SK-N-SH (cell line): ENCODE measurements around the gene DYNC1H1. TPM values are rescaled to one million over a fixed set of nuclear protein-coding genes. Genes with fewer than 3 reads are reported as not detected.

ENCODE experiments used
- CTCF ChIA-PET: fragments of 300-600, 350-600 bp; formaldehyde crosslinking; extraction: SDS; loops from one replicate; lab custom pipeline; 2021; lab: Yijun Ruan, JAX
- POLR2A ChIA-PET: fragments of 350-600 bp; sonication (Branson Sonifier 250); formaldehyde crosslinking; extraction: SDS; loops from one replicate; lab custom pipeline; 2020; ENCODE audit warnings: antibody characterized with exemption, inconsistent platforms; lab: Yijun Ruan, JAX
- DNase-seq: peaks from one replicate; pipeline ENCODE4 v3.0.0; 2012
- H2AFZ ChIP-seq: fragments of 200-600 bp; sonication (generic); 2 replicates; pipeline ENCODE4 v1.8.1; 2016; ENCODE audit warnings: antibody characterized with exemption, mild to moderate bottlenecking, low read depth
- H3F3A ChIP-seq: fragments of 200-600 bp; sonication (generic); replicated peaks from 2 replicates; pipeline ENCODE3; 2016; ENCODE audit warnings: antibody characterized with exemption, mild to moderate bottlenecking; ENCODE audit not compliant: insufficient read depth
- H3K27ac ChIP-seq, 2 experiments: fragments of 200-500 bp in 1 of 2; fragments of 200-600 bp in 1 of 2; sonication (Bioruptor generic) in 1 of 2; sonication (generic), shearing (Covaris generic) in 1 of 2; 2 replicates each; pipeline versions ENCODE4 v1.5.1 to v1.6.1; 2014 to 2016; ENCODE audit warnings: low read depth in 2 of 2, inconsistent platforms in 1 of 2, low read length in 1 of 2, mild to moderate bottlenecking in 1 of 2, mixed read lengths in 1 of 2
- H3K27me3 ChIP-seq: fragments of 200-600 bp; sonication (generic), shearing (Covaris generic); 2 replicates; pipeline ENCODE4 v1.6.1; 2016; ENCODE audit warnings: mixed run types; ENCODE audit not compliant: insufficient read depth
- H3K36me3 ChIP-seq, 2 experiments: fragments of 200-500 bp in 1 of 2; fragments of 200-600 bp in 1 of 2; sonication (Bioruptor generic) in 1 of 2; sonication (generic) in 1 of 2; replicated peaks in 1 of 2; 2 replicates each; pipeline versions ENCODE3 to v1.5.1; 2014 to 2016; ENCODE audit warnings: low read length in 1 of 2, mild to moderate bottlenecking in 1 of 2; ENCODE audit not compliant: insufficient read depth in 2 of 2, control insufficient read depth in 1 of 2
- H3K4me1 ChIP-seq, 2 experiments: fragments of 200-500 bp in 1 of 2; fragments of 200-600 bp in 1 of 2; sonication (Bioruptor generic) in 1 of 2; sonication (generic), shearing (Covaris generic) in 1 of 2; 2 replicates each; pipeline versions ENCODE4 v1.5.1 to v1.6.1; 2014 to 2016; ENCODE audit warnings: low read depth in 1 of 2, low read length in 1 of 2, mixed run types in 1 of 2; ENCODE audit not compliant: insufficient read depth in 2 of 2, control insufficient read depth in 1 of 2
- H3K4me2 ChIP-seq: fragments of 200-600 bp; sonication (generic), shearing (Covaris generic); 2 replicates; pipeline ENCODE4 v1.6.1; 2017; ENCODE audit warnings: mixed run types
- H3K4me3 ChIP-seq, 2 experiments: fragments of 200-500 bp in 1 of 2; fragments of 200-600 bp in 1 of 2; sonication (Bioruptor generic) in 1 of 2; sonication (generic), shearing (Covaris generic) in 1 of 2; 2 replicates each; pipeline versions ENCODE4 v1.5.1 to v1.8.1; 2014 to 2016; ENCODE audit warnings: low read depth in 2 of 2, inconsistent platforms in 1 of 2, low read length in 1 of 2, mild to moderate bottlenecking in 1 of 2, mixed read lengths in 1 of 2, moderate library complexity in 1 of 2
- H3K79me2 ChIP-seq: fragments of 200-600 bp; sonication (generic); 2 replicates; pipeline ENCODE4 v1.8.1; 2017; ENCODE audit warnings: mild to moderate bottlenecking; ENCODE audit not compliant: insufficient read depth
- H3K9ac ChIP-seq: fragments of 200-600 bp; sonication (generic); 2 replicates; pipeline ENCODE4 v1.6.1; 2017; ENCODE audit warnings: mixed run types
- H3K9me2 ChIP-seq: fragments of 200-600 bp; sonication (generic); 2 replicates; pipeline ENCODE4 v1.6.1; 2017; ENCODE audit warnings: mixed run types
- H3K9me3 ChIP-seq: fragments of 200-600 bp; sonication (generic); 2 replicates; pipeline ENCODE4 v1.6.1; 2017; ENCODE audit warnings: mixed run types, mild to moderate bottlenecking, moderate library complexity
- H4K20me1 ChIP-seq: fragments of 200-600 bp; sonication (generic); 2 replicates; pipeline ENCODE4 v1.6.1; 2017; ENCODE audit warnings: mild to moderate bottlenecking, mixed run types; ENCODE audit not compliant: insufficient read depth
- CHD2 ChIP-seq: fragments of 150-350 bp; IDR thresholded peaks from 2 replicates; pipeline ENCODE4 v1.6.1; 2018; ENCODE audit warnings: low read length; ENCODE audit not compliant: partially characterized antibody
- ELF1 ChIP-seq: IDR thresholded peaks from 2 replicates; pipeline ENCODE4 v1.4.0; 2012
- EZH2phosphoT487 ChIP-seq: fragments of 200-600 bp; sonication (generic); IDR thresholded peaks from 2 replicates; pipeline ENCODE4 v1.6.1; 2017; ENCODE audit warnings: low read depth, mixed run types, mild to moderate bottlenecking, antibody characterized with exemption, moderate library complexity, borderline replicate concordance
- FOSL2 ChIP-seq: IDR thresholded peaks from 2 replicates; pipeline ENCODE4 v1.4.0; 2012; ENCODE audit warnings: low read depth, mild to moderate bottlenecking, moderate library complexity, borderline replicate concordance
- FOXJ3 ChIP-seq: sonication (generic); formaldehyde crosslinking; IDR thresholded peaks from 2 replicates; pipeline ENCODE4 v1.5.1; 2020; ENCODE audit warnings: mild to moderate bottlenecking, missing genetic modification reagents
- GABPA ChIP-seq: IDR thresholded peaks from 2 replicates; pipeline ENCODE4 v1.4.0; 2012; ENCODE audit warnings: low read depth, mild to moderate bottlenecking
- JUND ChIP-seq: IDR thresholded peaks from 2 replicates; pipeline ENCODE4 v1.4.0; 2012
- MEF2A ChIP-seq: IDR thresholded peaks from 2 replicates; pipeline ENCODE4 v1.4.0; 2012; ENCODE audit warnings: low read depth, borderline replicate concordance
- MXI1 ChIP-seq: IDR thresholded peaks from 2 replicates; pipeline ENCODE4 v1.6.1; 2012; ENCODE audit warnings: mild to moderate bottlenecking, low read depth, low read length, improper control_type of control experiment
- NFIC ChIP-seq: IDR thresholded peaks from 2 replicates; pipeline ENCODE4 v1.4.0; 2012; ENCODE audit warnings: borderline replicate concordance
- RAD21 ChIP-seq: IDR thresholded peaks from 2 replicates; pipeline ENCODE4 v1.6.1; 2012; ENCODE audit warnings: mild to moderate bottlenecking, low read length
- RCOR1 ChIP-seq: fragments of 150-350 bp; IDR thresholded peaks from 2 replicates; pipeline ENCODE4 v1.6.1; 2017; ENCODE audit warnings: antibody characterized with exemption, low read length
- SIN3A ChIP-seq: IDR thresholded peaks from 2 replicates; pipeline ENCODE4 v1.6.1; 2012; ENCODE audit warnings: low read depth, mild to moderate bottlenecking, low read length, moderate library complexity, borderline replicate concordance
- TAF1 ChIP-seq: IDR thresholded peaks from 2 replicates; pipeline ENCODE4 v1.6.1; 2012; ENCODE audit warnings: low read depth, mild to moderate bottlenecking, low read length, moderate library complexity, borderline replicate concordance
- TCF12 ChIP-seq: IDR thresholded peaks from 2 replicates; pipeline ENCODE4 v1.4.0; 2012
- TEAD4 ChIP-seq: IDR thresholded peaks from 2 replicates; pipeline ENCODE4 v1.4.0; 2012; ENCODE audit warnings: mild to moderate bottlenecking, borderline replicate concordance; ENCODE audit not compliant: insufficient read depth
- YY1 ChIP-seq: IDR thresholded peaks from 2 replicates; pipeline ENCODE4 v1.4.0; 2012; ENCODE audit warnings: low read depth, mild to moderate bottlenecking
- WGBS: methylation state at CpG from one replicate; pipeline ENCODE4 v1.1.6; 2017; ENCODE audit warnings: low lambda C conversion rate; 5-methylcytosine and 5-hydroxymethylcytosine counted together
- polyA plus RNA-seq, 3 experiments: library from polyadenylated mRNA; depleted of rRNA; stranded (reverse); fragments of >200 nt; gene quantifications; 2 replicates each; pipeline ENCODE4 v1.2.3, GENCODE V29; 2012
- TF ChIP-seq, protein P1 (sequence below): IDR thresholded peaks from 2 replicates; pipeline ENCODE4 v1.6.1; 2012; ENCODE audit warnings: mild to moderate bottlenecking, low read depth, low read length, moderate library complexity
- TF ChIP-seq, protein P2 (sequence below): fragments of 150-350 bp; IDR thresholded peaks from 2 replicates; pipeline ENCODE4 v1.6.1; 2016; ENCODE audit warnings: mild to moderate bottlenecking, low read depth, low read length
- TF ChIP-seq, protein P3 (sequence below): IDR thresholded peaks from 2 replicates; pipeline ENCODE4; 2012
- TF ChIP-seq, protein P4 (sequence below): fragments of 150-350 bp; IDR thresholded peaks from 2 replicates; pipeline ENCODE4 v1.6.1; 2017; ENCODE audit warnings: antibody characterized with exemption, low read length, low read depth, borderline replicate concordance
- TF ChIP-seq, protein P5 (sequence below): IDR thresholded peaks from 2 replicates; pipeline ENCODE4 v1.4.0; 2012; ENCODE audit warnings: low read depth, borderline replicate concordance
- TF ChIP-seq, protein P6 (sequence below): IDR thresholded peaks from 2 replicates; pipeline ENCODE4 v1.4.0; 2012; ENCODE audit warnings: low read depth, borderline replicate concordance
- TF ChIP-seq, protein P7 (sequence below): IDR thresholded peaks from 2 replicates; pipeline ENCODE4 v1.4.0; 2012; ENCODE audit warnings: low read depth

The DYNC1H1 gene
- polyA plus RNA-seq, 1 of the 3 experiments (the other 2 are of a cell fraction): 140 TPM

DNA sequence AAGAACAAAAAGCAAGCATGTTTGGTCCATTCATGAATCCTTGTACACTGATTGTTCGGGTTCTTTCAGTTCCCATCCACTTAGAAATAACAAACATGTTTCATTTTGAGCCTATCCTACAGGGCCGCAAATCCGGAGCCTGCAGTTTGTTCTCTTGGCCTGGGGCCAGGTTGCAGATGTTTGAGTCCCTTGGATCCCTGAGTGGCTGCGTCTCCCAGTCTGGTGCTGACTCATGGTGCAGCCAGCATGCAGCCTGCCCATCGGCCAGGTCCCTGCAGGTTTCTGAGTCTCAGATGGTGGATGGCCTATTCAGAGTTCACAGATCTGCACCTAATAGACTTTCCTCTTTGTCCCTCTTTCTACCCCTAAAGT lies 1.9 kb upstream of the DYNC1H1 start:
- peaks cover 31% of the 10 kb centered on the region for H3K79me2 ChIP-seq
- no peak overlapping the region for H3K4me3 ChIP-seq
- peak overlapping the region; percentile 53 to 92; a peak in 3 of 4 replicates for H3K27ac ChIP-seq
- CTCF ChIA-PET: interaction anchor here (0.9 to 4.6 kb wide), 7 partner anchors 12 to 255 kb away, joined by 3 to 33 read pairs (median 6); no protein-coding TSS in a partner anchor
- H3K36me3 ChIP-seq: peaks cover 0 to 12% of the 10 kb centered on the region in 2 experiments
- no peak overlapping the region for H3K9ac ChIP-seq
- peak overlapping the region; percentile 44; the same call in 1 of the 2 replicates for H3K4me2 ChIP-seq
- H3K9me3 ChIP-seq: no peaks in the 10 kb centered on the region
- H3K9me2 ChIP-seq: no peaks in the 10 kb centered on the region
- WGBS: 9% methylated on average over 5 of the region's 5 CpGs
- peaks cover 17% of the 10 kb centered on the region for H4K20me1 ChIP-seq
- H3K4me1 ChIP-seq: peaks cover 22 to 37% of the 10 kb centered on the region in 2 experiments; a peak in 3 of 4 replicates
- peak; percentile 73 for DNase-seq
- peak overlapping the region; percentile 38 for H2AFZ ChIP-seq
- H3K27me3 ChIP-seq: no peaks in the 10 kb centered on the region
- H3F3A ChIP-seq: peaks cover 10% of the 10 kb centered on the region
- POLR2A ChIA-PET: no interaction called here
- TF ChIP-seq, protein P1, sequence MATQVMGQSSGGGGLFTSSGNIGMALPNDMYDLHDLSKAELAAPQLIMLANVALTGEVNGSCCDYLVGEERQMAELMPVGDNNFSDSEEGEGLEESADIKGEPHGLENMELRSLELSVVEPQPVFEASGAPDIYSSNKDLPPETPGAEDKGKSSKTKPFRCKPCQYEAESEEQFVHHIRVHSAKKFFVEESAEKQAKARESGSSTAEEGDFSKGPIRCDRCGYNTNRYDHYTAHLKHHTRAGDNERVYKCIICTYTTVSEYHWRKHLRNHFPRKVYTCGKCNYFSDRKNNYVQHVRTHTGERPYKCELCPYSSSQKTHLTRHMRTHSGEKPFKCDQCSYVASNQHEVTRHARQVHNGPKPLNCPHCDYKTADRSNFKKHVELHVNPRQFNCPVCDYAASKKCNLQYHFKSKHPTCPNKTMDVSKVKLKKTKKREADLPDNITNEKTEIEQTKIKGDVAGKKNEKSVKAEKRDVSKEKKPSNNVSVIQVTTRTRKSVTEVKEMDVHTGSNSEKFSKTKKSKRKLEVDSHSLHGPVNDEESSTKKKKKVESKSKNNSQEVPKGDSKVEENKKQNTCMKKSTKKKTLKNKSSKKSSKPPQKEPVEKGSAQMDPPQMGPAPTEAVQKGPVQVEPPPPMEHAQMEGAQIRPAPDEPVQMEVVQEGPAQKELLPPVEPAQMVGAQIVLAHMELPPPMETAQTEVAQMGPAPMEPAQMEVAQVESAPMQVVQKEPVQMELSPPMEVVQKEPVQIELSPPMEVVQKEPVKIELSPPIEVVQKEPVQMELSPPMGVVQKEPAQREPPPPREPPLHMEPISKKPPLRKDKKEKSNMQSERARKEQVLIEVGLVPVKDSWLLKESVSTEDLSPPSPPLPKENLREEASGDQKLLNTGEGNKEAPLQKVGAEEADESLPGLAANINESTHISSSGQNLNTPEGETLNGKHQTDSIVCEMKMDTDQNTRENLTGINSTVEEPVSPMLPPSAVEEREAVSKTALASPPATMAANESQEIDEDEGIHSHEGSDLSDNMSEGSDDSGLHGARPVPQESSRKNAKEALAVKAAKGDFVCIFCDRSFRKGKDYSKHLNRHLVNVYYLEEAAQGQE: no peak
- TF ChIP-seq RCOR1: no peak
- no peak; the same call in 1 of the 2 replicates for TF ChIP-seq JUND
- TF ChIP-seq CHD2: no peak
- TF ChIP-seq GABPA: no peak
- TF ChIP-seq, protein P2, sequence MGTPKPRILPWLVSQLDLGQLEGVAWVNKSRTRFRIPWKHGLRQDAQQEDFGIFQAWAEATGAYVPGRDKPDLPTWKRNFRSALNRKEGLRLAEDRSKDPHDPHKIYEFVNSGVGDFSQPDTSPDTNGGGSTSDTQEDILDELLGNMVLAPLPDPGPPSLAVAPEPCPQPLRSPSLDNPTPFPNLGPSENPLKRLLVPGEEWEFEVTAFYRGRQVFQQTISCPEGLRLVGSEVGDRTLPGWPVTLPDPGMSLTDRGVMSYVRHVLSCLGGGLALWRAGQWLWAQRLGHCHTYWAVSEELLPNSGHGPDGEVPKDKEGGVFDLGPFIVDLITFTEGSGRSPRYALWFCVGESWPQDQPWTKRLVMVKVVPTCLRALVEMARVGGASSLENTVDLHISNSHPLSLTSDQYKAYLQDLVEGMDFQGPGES: no peak
- peak; percentile 64; the same call in 1 of the 2 replicates for TF ChIP-seq TCF12
- no peak for TF ChIP-seq SIN3A
- TF ChIP-seq, protein P3, sequence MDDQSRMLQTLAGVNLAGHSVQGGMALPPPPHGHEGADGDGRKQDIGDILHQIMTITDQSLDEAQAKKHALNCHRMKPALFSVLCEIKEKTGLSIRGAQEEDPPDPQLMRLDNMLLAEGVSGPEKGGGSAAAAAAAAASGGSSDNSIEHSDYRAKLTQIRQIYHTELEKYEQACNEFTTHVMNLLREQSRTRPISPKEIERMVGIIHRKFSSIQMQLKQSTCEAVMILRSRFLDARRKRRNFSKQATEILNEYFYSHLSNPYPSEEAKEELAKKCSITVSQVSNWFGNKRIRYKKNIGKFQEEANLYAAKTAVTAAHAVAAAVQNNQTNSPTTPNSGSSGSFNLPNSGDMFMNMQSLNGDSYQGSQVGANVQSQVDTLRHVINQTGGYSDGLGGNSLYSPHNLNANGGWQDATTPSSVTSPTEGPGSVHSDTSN: 0 out of 2 replicates have a peak, but pooled peaks have one; percentile 10
- TF ChIP-seq, protein P4, sequence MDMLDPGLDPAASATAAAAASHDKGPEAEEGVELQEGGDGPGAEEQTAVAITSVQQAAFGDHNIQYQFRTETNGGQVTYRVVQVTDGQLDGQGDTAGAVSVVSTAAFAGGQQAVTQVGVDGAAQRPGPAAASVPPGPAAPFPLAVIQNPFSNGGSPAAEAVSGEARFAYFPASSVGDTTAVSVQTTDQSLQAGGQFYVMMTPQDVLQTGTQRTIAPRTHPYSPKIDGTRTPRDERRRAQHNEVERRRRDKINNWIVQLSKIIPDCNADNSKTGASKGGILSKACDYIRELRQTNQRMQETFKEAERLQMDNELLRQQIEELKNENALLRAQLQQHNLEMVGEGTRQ: no peak
- TF ChIP-seq NFIC: peak; percentile 90
- no peak for TF ChIP-seq TAF1
- no peak for TF ChIP-seq FOXJ3 (CRISPR knock-in tag)
- TF ChIP-seq TEAD4: no peak
- no peak for TF ChIP-seq MEF2A
- no peak for TF ChIP-seq EZH2phosphoT487
- TF ChIP-seq MXI1: peak; percentile 59; the same call in 1 of the 2 replicates
- TF ChIP-seq, protein P5, sequence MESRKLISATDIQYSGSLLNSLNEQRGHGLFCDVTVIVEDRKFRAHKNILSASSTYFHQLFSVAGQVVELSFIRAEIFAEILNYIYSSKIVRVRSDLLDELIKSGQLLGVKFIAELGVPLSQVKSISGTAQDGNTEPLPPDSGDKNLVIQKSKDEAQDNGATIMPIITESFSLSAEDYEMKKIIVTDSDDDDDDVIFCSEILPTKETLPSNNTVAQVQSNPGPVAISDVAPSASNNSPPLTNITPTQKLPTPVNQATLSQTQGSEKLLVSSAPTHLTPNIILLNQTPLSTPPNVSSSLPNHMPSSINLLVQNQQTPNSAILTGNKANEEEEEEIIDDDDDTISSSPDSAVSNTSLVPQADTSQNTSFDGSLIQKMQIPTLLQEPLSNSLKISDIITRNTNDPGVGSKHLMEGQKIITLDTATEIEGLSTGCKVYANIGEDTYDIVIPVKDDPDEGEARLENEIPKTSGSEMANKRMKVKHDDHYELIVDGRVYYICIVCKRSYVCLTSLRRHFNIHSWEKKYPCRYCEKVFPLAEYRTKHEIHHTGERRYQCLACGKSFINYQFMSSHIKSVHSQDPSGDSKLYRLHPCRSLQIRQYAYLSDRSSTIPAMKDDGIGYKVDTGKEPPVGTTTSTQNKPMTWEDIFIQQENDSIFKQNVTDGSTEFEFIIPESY: no peak
- TF ChIP-seq, protein P6, sequence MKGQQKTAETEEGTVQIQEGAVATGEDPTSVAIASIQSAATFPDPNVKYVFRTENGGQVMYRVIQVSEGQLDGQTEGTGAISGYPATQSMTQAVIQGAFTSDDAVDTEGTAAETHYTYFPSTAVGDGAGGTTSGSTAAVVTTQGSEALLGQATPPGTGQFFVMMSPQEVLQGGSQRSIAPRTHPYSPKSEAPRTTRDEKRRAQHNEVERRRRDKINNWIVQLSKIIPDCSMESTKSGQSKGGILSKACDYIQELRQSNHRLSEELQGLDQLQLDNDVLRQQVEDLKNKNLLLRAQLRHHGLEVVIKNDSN: no peak
- peak; percentile 53; the same call in 1 of the 2 replicates for TF ChIP-seq FOSL2
- TF ChIP-seq YY1: no peak
- no peak for TF ChIP-seq ELF1
- TF ChIP-seq, protein P7, sequence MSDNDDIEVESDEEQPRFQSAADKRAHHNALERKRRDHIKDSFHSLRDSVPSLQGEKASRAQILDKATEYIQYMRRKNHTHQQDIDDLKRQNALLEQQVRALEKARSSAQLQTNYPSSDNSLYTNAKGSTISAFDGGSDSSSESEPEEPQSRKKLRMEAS: peak; percentile 57; the same call in 1 of the 2 replicates
- no peak; the same call in 1 of the 2 replicates for TF ChIP-seq RAD21
